ENCODE results near the gene EXOSC9.

EXOSC9 gene

DNA sequence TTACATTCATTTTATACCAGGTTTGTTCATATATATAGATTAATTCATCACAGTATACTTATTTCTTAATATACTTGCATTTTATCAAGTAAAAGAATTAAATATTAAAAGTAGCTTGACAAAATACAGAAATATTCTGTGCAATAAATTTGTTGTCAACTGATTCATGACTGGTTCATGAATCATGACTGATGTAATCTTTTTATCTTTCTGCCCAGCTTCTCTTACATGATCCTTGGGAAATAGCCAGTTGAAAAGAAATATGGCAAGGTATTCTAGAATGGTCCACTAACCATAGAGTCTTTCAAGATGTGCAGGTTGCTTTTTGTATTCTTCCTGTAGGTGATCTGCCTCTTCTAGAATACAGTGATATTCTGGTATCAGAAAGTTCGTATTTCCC, 26.7 kb downstream of the EXOSC9 start:
- Mint-ChIP-seq H3K4me3 (no peak overlapping the region), H3K27ac (no peak overlapping the region), H3K27me3 (ENCODE audit: low read depth) (no peaks in the 10 kb centered on the region), H3K36me3 (ENCODE audit: low read depth) (peaks cover 21% of the 10 kb centered on the region), H3K4me1 (peaks cover 13% of the 10 kb centered on the region), H3K9me3 (no peaks in the 10 kb centered on the region)
- TF ChIP-seq CTCF (IDR thresholded peaks at IDR 0.05; ENCODE audit: unreplicated experiment in 3 of 3), result no peak

- peaks cover 21% of the 10 kb centered on the region for H3K36me3 Mint-ChIP-seq (ENCODE audit: low read depth)
- H3K4me1 Mint-ChIP-seq, result peaks cover 6% of the 10 kb centered on the region
- H3K27ac Mint-ChIP-seq, result no peak overlapping the region
- TF ChIP-seq CTCF (IDR thresholded peaks at IDR 0.05; ENCODE audit: unreplicated experiment in 3 of 3), result no peak
- H3K9me3 Mint-ChIP-seq, result no peaks in the 10 kb centered on the region
- no peaks in the 10 kb centered on the region for H3K27me3 Mint-ChIP-seq (ENCODE audit: low read depth)
- H3K4me3 Mint-ChIP-seq, result no peak overlapping the region
These were observed 28.4 kb downstream of the EXOSC9 start for GRCh38 chr4:121829511-121829910.

GRCh38 chr4:121838136-121838535, 37.0 kb downstream of the EXOSC9 start:
- peaks cover 36% of the 10 kb centered on the region for H3K36me3 Mint-ChIP-seq (ENCODE audit: low read depth)
- H3K27me3 Mint-ChIP-seq (ENCODE audit: low read depth), result no peaks in the 10 kb centered on the region
- no peaks in the 10 kb centered on the region for H3K9me3 Mint-ChIP-seq
- no peak overlapping the region for H3K27ac Mint-ChIP-seq
- no peaks in the 10 kb centered on the region for H3K4me1 Mint-ChIP-seq
- TF ChIP-seq CTCF (IDR thresholded peaks at IDR 0.05; ENCODE audit: unreplicated experiment in 3 of 3), result no peak
- H3K4me3 Mint-ChIP-seq, result no peak overlapping the region

- H3K36me3 Mint-ChIP-seq (ENCODE audit: low read depth), result peaks cover 35% of the 10 kb centered on the region
- no peaks in the 10 kb centered on the region for H3K4me1 Mint-ChIP-seq
- H3K27me3 Mint-ChIP-seq (ENCODE audit: low read depth), result no peaks in the 10 kb centered on the region
- no peak for TF ChIP-seq CTCF (IDR thresholded peaks at IDR 0.05; ENCODE audit: unreplicated experiment in 3 of 3)
- H3K9me3 Mint-ChIP-seq, result no peaks in the 10 kb centered on the region
- no peak overlapping the region for H3K27ac Mint-ChIP-seq
- no peak overlapping the region for H3K4me3 Mint-ChIP-seq
These were observed 41.7 kb downstream of the EXOSC9 start for GRCh38 chr4:121842862-121843261.

DNA sequence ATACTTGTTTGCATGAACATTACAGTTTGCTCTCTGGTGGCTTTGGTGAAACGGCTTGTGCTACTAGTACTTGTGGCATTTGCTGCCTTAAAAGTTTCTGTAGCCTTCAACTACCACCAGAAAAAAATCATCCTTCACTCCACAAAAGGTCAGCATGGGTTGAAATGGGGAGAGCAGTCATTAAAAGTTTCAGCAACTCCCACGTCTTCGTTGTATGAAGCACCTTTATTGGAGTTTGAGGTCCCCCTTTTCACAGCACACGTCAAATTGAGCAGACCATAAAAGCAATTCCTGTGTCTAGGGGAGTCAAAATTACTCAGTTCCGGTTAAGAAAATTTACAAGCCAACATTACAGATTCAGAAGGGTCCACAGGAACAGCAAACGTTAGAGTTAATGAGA, 45.5 kb downstream of the EXOSC9 start:
- peaks cover 31% of the 10 kb centered on the region for H3K36me3 Mint-ChIP-seq (ENCODE audit: low read depth)

More for the DNA sequence above, 45.5 kb downstream of the EXOSC9 start:
- TF ChIP-seq CTCF (IDR thresholded peaks at IDR 0.05; ENCODE audit: unreplicated experiment in 3 of 3), result no peak
- no peak overlapping the region for H3K27ac Mint-ChIP-seq
- no peaks in the 10 kb centered on the region for H3K27me3 Mint-ChIP-seq (ENCODE audit: low read depth)
- no peaks in the 10 kb centered on the region for H3K4me1 Mint-ChIP-seq
- H3K4me3 Mint-ChIP-seq, result no peak overlapping the region
- no peaks in the 10 kb centered on the region for H3K9me3 Mint-ChIP-seq

Data from nephron (organoid).